IPS-18c (cell line): Measurements from ENCODE around the gene CBX6.

Source experiments
- H3K4me3 ChIP-seq: 2 replicates; pipeline ENCODE4 v1.7.0; 2013; ENCODE audit warnings: low read depth, mild to moderate bottlenecking, low read length, moderate library complexity; ENCODE audit not compliant: insufficient read depth
- H3K9me3 ChIP-seq: one replicate; pipeline ENCODE4 v1.6.1; 2013; ENCODE audit warnings: mild to moderate bottlenecking, low read length, moderate library complexity; ENCODE audit not compliant: control insufficient read depth, insufficient read depth

CBX6 gene

DNA sequence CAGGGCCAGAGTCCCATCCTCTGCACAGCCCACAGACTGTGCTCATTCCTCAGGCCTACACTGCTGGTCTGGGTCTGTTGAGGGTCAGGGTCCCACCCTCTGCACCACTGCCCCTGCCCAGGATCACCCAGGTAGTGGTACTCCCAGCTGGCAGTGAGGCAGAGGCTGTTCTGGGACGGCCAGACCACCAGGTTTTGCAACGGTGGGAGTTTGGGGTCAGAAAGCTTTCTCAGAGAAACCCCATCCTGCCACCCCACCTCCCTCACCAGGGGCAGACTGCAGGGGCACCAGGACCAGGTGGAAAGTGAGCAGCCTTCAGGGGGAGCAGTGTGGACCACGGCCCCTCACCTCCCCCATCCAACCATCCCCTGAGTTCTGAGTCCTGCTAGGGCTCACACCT, 39.0 kb downstream of the CBX6 start:
- H3K4me3 ChIP-seq: no peak overlapping the region
- H3K9me3 ChIP-seq: no peaks in the 10 kb centered on the region

DNA sequence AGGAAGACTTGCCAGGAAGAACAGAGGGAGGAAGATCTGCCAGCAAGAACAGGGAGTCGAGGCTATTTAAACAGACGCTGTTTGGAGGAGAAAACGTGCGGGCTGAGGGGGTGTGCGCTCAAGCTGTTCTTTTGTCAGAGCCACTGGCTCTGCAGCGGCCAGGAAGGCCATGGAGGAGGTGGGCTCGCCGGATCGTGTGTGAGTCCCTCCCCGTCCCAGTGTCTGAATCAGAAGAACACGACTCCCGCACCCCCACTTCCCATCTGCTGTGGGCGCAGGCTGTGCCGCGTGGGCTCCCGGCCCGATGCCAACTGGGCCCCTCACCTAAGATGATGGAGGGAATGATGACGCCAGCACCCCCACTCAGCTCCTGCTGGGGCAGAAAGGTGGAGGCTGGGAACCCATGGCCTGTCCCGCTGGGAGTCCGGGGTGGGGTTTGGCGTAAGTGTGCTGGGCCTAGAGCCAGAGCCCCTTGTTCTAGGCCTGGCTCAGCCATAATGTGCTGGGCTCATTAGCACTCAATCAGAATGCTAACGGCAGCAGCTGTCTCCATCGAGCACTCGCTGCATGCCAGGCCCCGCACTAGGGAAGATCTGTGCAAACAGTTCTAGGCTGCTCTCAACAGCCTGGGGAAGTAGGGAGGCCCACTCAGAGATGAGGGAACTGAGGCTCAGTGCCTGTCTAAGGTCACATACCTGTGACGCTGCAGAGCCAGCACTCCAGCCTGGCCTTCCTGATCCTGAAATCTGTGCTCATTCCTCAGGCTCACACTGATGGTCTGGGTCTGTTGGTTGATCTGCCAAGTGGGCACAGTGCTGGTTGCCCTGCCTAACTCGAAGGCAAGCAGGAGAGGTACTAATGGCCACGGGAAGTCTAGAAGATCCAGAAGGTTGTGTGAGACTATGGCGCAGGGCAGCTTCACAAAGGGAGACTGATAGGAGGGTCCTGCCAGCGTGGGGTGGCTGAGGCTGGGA, 39.7 kb downstream of the CBX6 start:
- Histone ChIP-seq H3K4me3 (no peak overlapping the region), H3K9me3 (no peaks in the 10 kb centered on the region)

DNA sequence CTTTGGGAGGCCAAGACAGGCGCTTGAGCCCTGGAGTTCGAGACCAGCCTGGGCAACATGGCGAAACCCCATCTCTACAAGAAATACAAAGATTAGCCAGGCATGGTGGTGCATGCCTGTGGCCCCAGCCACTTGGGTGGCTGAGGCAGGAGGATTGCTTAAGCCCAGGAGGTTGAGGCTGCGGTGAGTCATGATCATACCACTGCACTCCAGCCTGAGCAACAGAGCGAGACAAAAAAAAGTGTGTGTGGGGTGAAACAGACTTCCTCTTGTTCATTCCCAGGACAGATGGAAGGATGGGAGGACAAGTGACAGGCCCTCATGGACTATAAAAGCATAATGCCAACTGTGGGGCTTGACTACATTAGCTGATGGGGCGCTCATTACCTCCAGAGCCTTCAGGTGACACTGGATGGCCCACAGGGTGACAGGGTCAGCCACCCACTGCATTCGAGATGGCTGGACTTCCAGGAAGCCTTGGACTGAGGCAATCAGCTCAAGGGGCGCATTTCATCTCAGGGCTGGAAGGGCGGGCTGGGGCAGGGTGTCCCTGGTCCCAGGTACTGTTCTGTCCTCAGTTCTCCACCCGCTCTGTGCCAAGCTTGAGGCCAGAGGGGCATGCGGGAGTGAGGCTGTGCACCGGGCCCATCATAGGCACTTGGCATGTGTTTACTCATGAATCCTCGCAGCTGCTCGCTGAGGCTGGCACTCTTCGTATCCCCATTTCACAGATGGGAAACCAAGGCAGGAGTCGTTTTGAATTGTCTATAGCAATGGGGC, 40.7 kb downstream of the CBX6 start:
- no peak overlapping the region for H3K4me3 ChIP-seq
- no peaks in the 10 kb centered on the region for H3K9me3 ChIP-seq

DNA sequence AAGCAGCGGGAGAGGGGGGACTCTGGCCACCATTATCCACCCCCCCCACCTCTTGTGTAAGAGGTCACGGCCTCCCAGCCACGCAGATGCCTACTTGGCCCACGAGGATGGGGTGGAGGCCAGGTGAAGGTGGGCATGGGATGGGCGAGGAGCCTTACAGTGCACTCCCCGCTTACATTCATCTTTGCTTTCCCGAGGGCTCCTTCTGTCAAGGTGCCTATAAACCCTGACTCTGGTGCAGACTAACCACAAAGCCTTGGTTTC, 41.2 kb downstream of the CBX6 start:
- Histone ChIP-seq H3K9me3 (no peaks in the 10 kb centered on the region), H3K4me3 (no peak overlapping the region)

DNA sequence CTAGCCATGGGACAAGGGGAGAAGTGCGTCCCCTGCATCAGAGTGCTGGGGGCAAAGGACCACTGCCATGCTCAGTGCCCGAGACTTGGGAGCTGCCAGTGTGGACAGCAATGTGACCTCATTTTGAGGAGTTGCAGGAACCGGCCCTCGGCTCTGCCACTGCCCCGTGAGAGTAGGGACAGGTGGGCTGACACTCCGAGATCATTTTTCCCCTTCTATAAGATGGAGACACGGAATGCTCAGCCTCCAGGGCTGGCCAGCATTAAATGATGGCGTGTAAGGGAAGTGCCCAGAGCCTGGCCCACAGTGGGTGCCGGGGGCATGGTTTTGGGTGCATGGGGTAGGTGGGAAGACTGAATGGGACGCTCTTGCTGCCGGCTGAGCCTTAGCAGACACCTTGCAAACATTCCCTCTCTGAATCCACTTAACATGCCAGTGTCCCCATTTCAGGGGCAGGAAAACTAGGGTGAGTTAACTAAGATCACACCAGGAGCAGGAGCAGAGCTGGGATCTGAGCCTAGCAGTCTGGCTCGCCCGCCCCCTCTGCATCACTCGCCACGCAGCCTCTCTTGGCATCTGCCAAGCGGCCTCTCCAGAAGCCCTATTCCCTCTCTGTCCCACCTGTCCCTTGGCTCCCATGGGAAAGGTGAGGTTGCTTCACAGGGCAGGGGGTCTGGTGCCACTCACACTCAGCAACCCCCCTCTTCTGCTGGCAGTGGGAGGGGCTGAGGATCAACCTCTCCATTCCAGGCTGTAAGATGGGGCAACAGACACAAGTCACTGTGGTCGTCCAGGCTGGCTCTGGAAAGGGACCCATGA, 41.8 kb downstream of the CBX6 start:
- H3K9me3 ChIP-seq: no peaks in the 10 kb centered on the region
- H3K4me3 ChIP-seq: no peak overlapping the region

DNA sequence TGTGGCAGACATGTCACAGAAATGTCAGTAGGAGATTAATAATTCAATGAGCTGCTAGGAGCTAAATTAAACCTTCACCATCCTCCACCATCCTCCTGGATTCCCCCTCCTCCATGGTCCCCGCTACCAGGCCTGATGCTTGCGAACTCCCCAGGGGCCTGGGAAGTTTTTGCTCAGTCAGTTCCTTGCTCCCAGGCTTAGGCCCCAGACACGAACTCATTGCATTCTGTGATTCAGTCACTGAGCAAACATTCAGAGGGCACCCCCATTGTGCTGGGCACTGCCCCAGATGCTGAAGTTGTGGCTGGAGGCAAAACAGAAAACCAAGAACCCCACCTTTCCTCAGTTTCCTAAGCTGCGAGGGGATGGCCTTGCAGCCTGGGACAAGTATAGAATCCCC, 42.5 kb downstream of the CBX6 start:
- no peaks in the 10 kb centered on the region for H3K9me3 ChIP-seq
- H3K4me3 ChIP-seq: no peak overlapping the region

DNA sequence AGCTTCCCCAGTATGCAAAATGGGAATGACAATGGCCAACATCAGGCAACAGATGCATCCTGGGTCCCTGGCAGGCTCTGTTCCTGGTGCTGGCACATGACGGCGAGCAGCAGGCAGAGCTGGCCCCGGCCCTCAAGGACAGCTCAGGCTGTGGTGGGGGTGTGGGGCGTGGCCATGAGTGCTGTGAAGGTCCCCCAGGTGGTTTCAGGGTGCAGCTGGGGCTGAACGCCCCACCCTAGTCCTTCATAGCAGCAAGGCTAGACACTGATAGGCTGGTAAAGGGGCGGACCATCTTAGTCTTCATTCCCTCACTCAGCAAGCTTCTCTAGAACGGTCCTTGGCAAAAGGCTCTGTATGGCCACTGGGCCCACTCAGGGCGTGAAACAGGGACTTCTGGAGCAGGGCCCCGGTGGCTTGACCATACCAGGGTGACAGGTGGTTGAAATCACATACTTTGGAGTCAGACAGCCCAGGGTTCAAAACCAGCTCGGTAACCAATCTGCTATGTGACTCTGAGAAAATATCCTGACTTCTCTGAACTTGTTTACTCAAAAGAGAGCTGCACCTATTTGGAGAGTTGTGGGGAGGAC, 43.3 kb downstream of the CBX6 start:
- Histone ChIP-seq H3K9me3 (no peaks in the 10 kb centered on the region), H3K4me3 (no peak overlapping the region)

DNA sequence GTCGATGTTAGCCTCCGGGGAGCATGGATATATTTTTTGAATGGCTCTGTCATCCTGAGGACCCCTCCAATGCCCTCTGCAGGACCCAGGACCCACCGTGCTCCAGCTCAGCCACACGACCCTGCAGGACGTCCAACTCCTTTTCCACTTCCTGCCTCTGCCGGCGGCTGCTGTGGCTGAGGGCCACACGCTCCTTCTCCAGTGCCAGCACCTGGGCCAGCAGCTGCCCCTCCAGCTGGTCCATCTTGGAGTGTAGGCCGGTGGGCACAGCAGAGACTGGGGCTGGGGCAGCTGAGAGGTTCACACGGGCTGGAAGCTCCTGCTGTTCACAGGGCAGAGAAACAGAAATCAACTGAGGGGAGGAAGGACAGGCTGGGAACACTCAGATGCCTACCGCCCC, 43.8 kb downstream of the CBX6 start:
- H3K9me3 ChIP-seq: no peaks in the 10 kb centered on the region

DNA sequence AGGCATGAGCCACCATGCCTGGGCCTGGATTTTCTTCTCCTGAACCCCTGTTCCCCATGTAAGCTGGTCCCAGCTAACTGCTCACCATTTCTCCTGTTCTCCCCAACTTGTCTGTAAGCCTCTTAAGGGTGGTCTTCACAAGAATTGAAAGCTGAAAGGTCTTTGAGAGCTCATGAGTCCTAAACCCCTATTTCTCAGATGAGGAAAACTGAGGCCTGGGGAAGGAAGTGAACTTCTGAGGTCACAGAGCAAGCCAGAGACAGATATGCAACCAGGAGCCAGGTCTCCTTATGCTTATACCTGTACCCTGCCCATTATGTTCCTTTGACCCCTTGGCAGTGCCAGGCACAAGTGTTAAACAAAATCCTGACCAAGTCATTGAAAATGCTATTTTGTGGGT, 44.5 kb downstream of the CBX6 start:
- Histone ChIP-seq H3K9me3 (no peaks in the 10 kb centered on the region), H3K4me3 (no peak overlapping the region)

More for the DNA sequence above, 43.8 kb downstream of the CBX6 start:
- no peak overlapping the region for H3K4me3 ChIP-seq

DNA sequence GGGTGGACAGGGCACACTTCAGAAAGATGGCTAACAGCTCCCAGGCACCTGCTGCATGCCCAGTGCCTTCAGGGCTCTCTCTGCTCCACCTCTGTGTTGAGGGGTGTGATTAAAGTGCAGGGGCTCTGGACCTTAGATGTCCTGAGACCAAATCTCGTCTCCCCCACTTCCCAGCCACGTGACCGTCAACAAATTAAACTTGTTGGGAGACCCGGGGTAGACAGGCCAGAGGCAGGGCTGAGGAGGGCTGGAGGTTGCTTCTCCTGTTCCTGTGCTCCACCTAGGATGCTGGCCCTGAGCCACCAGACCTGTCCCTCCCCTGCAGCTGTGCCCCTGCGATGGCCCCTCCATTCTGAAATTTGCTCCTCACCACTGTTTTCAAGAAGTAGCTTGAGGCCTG, 45.2 kb downstream of the CBX6 start:
- H3K9me3 ChIP-seq: no peaks in the 10 kb centered on the region
- H3K4me3 ChIP-seq: no peak overlapping the region

DNA sequence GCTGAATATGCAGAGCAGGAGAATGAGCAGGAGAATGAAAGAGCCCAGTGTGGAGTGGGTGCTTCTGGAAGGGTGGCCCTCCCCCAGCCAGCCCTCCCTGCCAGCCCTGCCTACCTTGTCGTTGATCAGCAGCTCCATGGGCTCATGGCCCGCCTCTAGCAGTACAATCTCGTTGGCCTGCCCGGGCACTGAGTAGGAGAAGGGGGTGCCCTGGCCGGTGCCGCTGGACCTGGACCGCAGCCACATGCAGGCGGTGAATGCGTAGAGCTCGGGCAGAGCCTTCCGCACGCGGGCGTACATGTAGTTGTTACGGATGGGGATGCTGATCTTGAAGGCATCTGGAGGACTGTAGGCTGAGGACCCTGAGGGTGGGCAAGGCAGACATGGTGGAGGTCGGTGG, 45.6 kb downstream of the CBX6 start:
- Histone ChIP-seq H3K9me3 (no peaks in the 10 kb centered on the region), H3K4me3 (no peak overlapping the region)

DNA sequence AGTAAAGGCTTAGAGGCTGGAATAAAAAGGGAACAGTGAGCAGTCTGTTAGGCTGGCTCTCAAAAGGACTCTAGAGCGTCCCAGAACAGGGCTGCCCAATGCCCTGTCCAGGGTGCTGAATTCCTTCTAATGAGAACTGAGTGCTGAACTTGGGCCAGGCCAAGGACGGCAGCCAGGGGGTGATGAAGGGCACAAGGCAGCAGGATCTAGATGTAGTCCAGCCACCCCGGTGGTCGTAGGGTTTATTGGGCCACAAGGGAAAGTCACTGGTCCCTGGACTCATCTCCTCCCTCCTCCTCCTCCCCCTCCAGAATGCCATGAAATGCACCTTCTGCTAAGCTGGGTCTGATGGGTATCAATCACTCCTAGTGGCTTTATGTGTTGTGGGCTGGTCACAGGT, 47.4 kb downstream of the CBX6 start:
- no peak overlapping the region for H3K4me3 ChIP-seq
- H3K9me3 ChIP-seq: no peaks in the 10 kb centered on the region

DNA sequence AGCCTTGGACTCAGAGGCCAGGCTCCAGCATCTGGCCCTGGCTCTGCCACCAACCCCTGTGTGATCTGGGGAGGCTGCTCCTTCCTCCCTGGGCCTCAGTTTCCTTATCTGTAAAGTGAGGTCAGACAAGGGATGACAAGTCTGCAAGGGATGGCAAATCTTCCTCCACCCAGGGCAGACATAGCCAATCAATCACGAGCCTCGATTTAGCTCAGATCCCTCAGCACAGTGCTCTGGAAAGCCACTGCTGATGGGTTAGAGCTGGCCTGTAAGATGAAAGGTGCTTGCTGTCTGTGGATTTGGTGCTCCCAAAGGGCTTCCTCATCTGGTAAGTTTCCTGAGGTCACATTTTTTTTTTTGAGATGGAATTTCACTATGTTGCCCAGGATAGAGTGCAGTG, 48.4 kb downstream of the CBX6 start:
- no peaks in the 10 kb centered on the region for H3K9me3 ChIP-seq
- H3K4me3 ChIP-seq: no peak overlapping the region

DNA sequence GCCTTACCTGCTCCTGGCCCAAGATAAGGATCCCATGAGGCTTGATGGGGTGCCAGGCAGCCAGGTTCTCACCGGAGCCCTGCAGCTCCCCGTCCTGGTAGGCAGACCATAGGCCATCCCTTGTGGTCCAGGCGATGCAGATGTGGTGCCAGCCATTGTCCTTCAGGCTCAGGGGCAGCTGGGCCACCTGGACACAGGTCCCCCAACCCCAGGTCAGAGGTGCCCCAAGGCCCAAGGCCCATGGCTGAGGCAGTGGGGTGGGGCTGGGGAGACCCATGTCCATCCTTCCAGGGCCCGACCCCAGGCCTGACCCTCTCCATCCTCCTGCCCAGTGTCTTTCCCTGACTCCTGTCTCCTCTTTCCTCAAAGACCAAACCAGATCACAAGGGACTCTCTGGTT, 48.9 kb downstream of the CBX6 start:
- Histone ChIP-seq H3K9me3 (no peaks in the 10 kb centered on the region), H3K4me3 (no peak overlapping the region)

DNA sequence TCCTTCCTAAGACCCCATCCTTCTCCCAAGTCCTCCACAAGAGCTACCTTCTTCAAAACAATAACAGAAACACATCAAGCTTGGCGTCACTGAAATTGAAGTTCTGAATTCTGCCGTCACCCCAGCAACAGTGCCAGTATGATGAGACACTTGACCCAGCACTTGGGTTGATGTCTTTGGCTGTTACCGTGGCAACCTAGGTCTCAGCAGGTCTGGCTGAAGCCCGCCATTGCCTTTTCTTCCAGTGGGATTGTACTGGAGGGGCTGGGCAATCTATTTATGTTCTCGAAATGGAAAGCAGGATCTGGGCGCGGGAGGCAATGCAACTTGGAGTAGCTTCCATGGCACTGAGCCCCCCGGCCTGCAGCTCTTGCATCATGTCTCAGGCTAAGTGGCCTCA, 52.0 kb downstream of the CBX6 start:
- Histone ChIP-seq H3K4me3 (no peak overlapping the region), H3K9me3 (no peaks in the 10 kb centered on the region)

DNA sequence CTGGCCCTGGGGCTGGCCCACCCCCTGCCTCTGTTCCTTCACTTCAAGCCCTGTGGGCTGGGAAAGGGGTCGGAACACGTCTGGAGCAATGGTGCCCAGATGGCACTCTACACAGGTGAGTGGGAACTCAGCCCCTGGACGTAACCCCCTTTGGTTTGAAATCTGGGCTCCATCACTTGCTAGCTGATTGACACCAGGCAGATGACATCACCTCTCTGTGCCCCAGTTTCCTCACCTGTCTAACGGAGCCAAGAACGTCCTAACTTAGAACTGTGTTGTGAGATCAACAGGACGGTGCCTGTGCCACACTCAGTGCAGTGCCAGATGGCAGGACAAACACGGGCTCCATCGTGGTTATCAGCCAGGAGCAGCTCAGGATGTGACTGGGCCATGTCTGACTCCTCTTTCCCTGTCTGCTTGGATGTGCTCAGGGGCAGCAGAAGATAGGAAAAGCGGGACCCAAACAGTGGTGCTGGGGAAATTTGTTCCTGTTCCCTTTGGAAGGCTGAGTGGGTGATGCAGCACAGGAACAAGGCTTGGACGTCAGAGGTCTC, 52.6 kb downstream of the CBX6 start:
- H3K4me3 ChIP-seq: no peak overlapping the region
- H3K9me3 ChIP-seq: no peaks in the 10 kb centered on the region

DNA sequence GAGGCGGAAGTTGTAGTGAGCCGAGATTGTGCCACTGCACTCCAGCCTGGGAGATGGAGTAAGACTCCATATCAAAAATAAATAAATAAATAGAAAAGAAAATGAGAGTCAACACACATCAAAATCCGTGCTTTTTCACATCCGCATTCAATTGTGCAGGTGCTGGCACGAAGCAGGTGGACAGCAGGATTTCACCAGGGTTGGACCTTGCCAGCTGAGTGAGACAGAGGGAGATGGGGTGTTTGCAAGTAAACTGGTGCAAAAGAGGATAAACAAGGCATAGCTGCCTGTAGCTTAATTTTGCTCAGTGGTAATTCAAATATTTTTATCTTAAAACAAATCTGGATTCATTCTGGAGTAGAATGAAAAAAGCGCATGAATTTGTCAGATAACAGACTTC, 54.8 kb downstream of the CBX6 start:
- H3K9me3 ChIP-seq: no peaks in the 10 kb centered on the region
- H3K4me3 ChIP-seq: no peak overlapping the region
